Vagina (tissue), 2 donors: ENCODE results near the gene TMIGD1. TPM values are rescaled to one million over a fixed set of nuclear protein-coding genes. Genes with fewer than 3 reads are reported as not detected.
A peak's percentile ranks its signal among the peaks of the same experiment; 100 is the strongest.

ENCODE experiments used
- DNase-seq, 2 donors: peaks; one replicate each; pipeline ENCODE4 v3.0.0-alpha.2; 2017; ENCODE audit errors: extremely low spot score in 2 of 2
- H3K27ac ChIP-seq: fragments of 200-600 bp; sonication (generic); one replicate; pipeline ENCODE4 v1.5.1; 2019
- H3K27me3 ChIP-seq: fragments of 200-600 bp; sonication (generic); one replicate; pipeline ENCODE4 v1.5.1; 2019
- H3K36me3 ChIP-seq, 2 donors: fragments of 200-600 bp; sonication (generic); one replicate each; pipeline ENCODE4 v1.5.1; 2017 to 2019
- H3K4me1 ChIP-seq: fragments of 200-600 bp; sonication (generic); one replicate; pipeline ENCODE4 v1.5.1; 2019
- H3K4me3 ChIP-seq, 2 donors: fragments of 200-600 bp; sonication (generic); 1 replicate in 1 of 2; 2 replicates in 1 of 2; pipeline ENCODE4 v1.5.1; 2016 to 2019
- H3K9me3 ChIP-seq: fragments of 200-600 bp; sonication (generic); one replicate; pipeline ENCODE4 v1.5.1; 2019
- POLR2A ChIP-seq, 2 donors: fragments of 450-650 bp; IDR thresholded peaks; one replicate each; pipeline ENCODE4 v1.6.1; 2017; ENCODE audit warnings: antibody characterized with exemption in 2 of 2, mild to moderate bottlenecking in 2 of 2, moderate library complexity in 2 of 2
- POLR2AphosphoS5 ChIP-seq, 2 donors: sonication (generic); formaldehyde crosslinking; IDR thresholded peaks; one replicate each; pipeline ENCODE4 v1.9.0; 2017; ENCODE audit warnings: antibody characterized with exemption in 2 of 2, mild to moderate bottlenecking in 2 of 2, low read depth in 1 of 2; ENCODE audit not compliant: insufficient read depth in 1 of 2
- intact Hi-C: fragments of 100-400 bp; cut with DNase I; formaldehyde crosslinking; loops from one replicate; pipeline ENCODE4 v1.15.1; 2023
- total RNA-seq: library from RNA; depleted of rRNA; stranded (reverse); fragments of >200 nt; gene quantifications from one replicate; pipeline ENCODE4 v1.2.3, GENCODE V29; 2016
- TF ChIP-seq, protein P1 (sequence below), 3 experiments: fragments of 450-650 bp in 2 of 3; fragments of 200-600 bp in 1 of 3; sonication (generic) in 1 of 3; IDR thresholded peaks; one replicate each; pipeline ENCODE4 v1.5.1; 2017 to 2019; ENCODE audit warnings: antibody characterized with exemption in 3 of 3, mild to moderate bottlenecking in 2 of 3, moderate library complexity in 2 of 3

The TMIGD1 gene
- total RNA-seq, 1 donor from 2014 or later: not detected

DNA sequence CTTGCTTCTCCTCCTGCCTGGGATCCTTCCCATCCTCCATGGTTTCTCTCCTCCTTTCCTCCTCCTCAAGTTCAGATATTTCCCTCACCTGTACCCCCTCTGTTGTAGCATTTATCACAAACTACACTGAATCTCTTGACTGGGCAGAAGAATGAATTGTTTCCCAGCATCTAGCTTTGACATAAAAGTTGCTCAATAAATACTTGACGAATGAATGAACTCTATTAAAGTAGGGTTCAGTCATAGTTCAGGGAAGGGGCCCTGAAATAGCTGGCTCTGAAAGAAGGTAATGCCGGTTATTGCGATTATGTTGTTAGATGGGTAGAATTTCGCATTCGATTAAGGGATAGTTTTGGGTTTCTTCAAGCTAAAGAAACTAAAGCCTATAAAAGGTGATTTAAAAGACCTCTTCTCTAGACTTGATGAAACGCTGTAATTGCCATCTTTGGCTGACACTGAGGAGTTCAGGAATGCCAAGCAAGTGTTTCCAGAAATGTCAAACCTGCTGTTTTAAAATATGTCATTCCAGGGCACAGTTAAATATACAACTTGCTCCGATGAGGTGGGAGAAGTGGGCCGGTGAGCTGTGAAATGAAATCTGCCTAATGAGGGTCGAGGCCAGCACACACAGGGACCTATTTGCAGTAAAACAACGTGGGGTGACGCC, 43.9 kb upstream of the TMIGD1 start:
- Histone ChIP-seq H3K27me3 (no peaks in the 10 kb centered on the region), H3K9me3 (no peaks in the 10 kb centered on the region), H3K27ac (peak overlapping the region; percentile 82), H3K4me1 (peaks cover 46% of the 10 kb centered on the region), H3K36me3 (no peaks in the 10 kb centered on the region), H3K4me3 (peak overlapping the region; percentile 53 to 86)
- intact Hi-C loops: no loop called here
- no peak for DNase-seq
- TF ChIP-seq POLR2A (IDR thresholded peaks at IDR 0.05): no peak
- TF ChIP-seq, protein P1, sequence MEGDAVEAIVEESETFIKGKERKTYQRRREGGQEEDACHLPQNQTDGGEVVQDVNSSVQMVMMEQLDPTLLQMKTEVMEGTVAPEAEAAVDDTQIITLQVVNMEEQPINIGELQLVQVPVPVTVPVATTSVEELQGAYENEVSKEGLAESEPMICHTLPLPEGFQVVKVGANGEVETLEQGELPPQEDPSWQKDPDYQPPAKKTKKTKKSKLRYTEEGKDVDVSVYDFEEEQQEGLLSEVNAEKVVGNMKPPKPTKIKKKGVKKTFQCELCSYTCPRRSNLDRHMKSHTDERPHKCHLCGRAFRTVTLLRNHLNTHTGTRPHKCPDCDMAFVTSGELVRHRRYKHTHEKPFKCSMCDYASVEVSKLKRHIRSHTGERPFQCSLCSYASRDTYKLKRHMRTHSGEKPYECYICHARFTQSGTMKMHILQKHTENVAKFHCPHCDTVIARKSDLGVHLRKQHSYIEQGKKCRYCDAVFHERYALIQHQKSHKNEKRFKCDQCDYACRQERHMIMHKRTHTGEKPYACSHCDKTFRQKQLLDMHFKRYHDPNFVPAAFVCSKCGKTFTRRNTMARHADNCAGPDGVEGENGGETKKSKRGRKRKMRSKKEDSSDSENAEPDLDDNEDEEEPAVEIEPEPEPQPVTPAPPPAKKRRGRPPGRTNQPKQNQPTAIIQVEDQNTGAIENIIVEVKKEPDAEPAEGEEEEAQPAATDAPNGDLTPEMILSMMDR (IDR thresholded peaks at IDR 0.05): no peak
- TF ChIP-seq POLR2AphosphoS5 (IDR thresholded peaks at IDR 0.05; ENCODE audit: insufficient read depth in 1 of 2, low read depth in 1 of 2): no peak

DNA sequence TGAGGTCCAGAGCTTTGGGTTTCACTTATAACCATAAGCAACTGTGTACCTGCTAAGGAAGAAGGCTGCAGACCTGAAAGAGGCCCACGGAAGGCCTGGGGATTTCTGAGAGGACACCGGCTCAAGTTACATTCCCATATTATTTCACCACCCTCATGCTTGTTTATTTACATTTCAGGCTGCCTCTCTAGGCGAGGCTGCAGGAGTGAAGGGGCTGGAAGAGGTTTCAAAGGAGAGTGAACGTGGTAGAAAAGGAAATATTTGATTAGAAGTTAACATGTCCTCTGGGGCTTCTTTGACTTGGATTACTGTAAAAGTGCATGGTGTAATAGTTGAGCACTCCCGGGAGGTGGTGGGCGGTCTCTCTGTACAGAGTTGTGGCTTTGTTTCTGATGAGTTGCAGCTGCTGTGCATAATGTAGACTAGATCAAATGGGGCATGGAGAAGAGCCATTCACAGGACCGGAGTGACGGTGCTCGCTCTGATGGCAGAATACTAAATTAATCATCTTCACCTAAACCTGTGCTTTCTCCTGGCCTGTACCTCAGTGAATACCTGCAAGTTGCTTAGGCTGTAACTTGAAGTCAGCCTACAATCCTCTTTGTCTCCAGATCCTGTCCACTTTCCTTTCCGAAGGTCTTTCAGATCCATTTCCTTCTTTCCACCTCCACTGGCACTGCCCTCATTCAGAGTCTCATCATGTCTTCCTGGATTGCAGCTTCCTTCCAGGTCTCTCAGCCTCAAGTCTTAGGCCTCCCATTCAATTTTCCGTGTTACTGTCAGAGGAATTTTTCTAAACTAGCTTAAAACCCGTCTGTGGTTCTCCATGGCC, 43.0 kb upstream of the TMIGD1 start:
- peaks cover 37% of the 10 kb centered on the region for H3K4me1 ChIP-seq

DNA sequence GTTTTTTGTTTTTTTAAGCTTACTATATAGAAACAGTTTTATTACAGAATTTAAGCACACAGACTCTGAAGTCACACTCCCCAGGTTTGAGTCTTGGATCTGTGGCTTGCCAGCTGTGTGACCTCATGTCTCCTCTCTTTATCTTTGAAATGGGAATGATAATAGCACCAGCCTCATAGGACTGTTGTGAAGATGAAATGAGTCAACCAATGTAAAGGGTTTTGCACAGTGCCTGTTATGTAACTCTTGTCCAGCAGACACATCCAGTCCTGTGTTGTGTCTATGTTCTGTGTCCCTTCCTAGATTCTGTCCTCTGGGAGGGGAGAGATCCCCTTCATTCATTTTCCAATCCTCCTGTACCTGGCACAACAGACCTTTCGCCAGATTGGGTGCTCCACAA, 41.8 kb upstream of the TMIGD1 start:
- no peaks in the 10 kb centered on the region for H3K27me3 ChIP-seq
- no peaks in the 10 kb centered on the region for H3K9me3 ChIP-seq
- no peak for DNase-seq
- H3K4me3 ChIP-seq: no peak overlapping the region
- no peaks in the 10 kb centered on the region for H3K36me3 ChIP-seq
- no peak overlapping the region for H3K27ac ChIP-seq
- H3K4me1 ChIP-seq: peaks cover 26% of the 10 kb centered on the region
- TF ChIP-seq, protein P1 (IDR thresholded peaks at IDR 0.05): no peak
- TF ChIP-seq POLR2A (IDR thresholded peaks at IDR 0.05): no peak
- TF ChIP-seq POLR2AphosphoS5 (IDR thresholded peaks at IDR 0.05; ENCODE audit: insufficient read depth in 1 of 2, low read depth in 1 of 2): no peak
- intact Hi-C loops: no loop called here

More for the DNA sequence above, 43.0 kb upstream of the TMIGD1 start:
- intact Hi-C loops: no loop called here
- no peaks in the 10 kb centered on the region for H3K27me3 ChIP-seq
- H3K9me3 ChIP-seq: no peaks in the 10 kb centered on the region
- no peak for DNase-seq
- no peak overlapping the region for H3K27ac ChIP-seq
- TF ChIP-seq POLR2AphosphoS5 (IDR thresholded peaks at IDR 0.05; ENCODE audit: insufficient read depth in 1 of 2, low read depth in 1 of 2): no peak
- TF ChIP-seq, protein P1 (IDR thresholded peaks at IDR 0.05): no peak
- TF ChIP-seq POLR2A (IDR thresholded peaks at IDR 0.05): no peak
- H3K4me3 ChIP-seq: no peak overlapping the region
- H3K36me3 ChIP-seq: no peaks in the 10 kb centered on the region

DNA sequence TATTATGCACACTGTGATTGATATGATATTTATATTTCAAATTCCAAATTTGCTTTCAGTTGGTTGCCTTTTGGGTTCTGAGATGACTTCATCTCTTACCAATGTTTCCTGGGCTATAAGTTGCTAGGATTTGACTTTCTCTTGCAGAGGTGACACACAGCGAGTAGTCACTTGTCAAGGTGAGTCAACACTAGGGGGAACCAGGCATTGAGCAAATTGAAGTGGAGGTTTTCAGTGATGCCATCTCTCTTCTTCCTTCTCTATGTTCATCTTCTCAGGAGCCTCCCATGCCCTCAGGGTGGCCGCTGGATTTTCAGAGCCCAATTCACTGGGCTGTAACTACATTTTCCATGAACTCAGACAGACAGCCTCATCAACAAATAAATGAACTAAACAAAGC, 38.9 kb upstream of the TMIGD1 start:
- H3K4me3 ChIP-seq: no peak overlapping the region
- no peak overlapping the region for H3K27ac ChIP-seq
- H3K4me1 ChIP-seq: peaks cover 8% of the 10 kb centered on the region
- intact Hi-C loops: no loop called here
- H3K9me3 ChIP-seq: no peaks in the 10 kb centered on the region
- H3K27me3 ChIP-seq: no peaks in the 10 kb centered on the region
- TF ChIP-seq, protein P1 (IDR thresholded peaks at IDR 0.05): no peak
- TF ChIP-seq POLR2AphosphoS5 (IDR thresholded peaks at IDR 0.05; ENCODE audit: insufficient read depth in 1 of 2, low read depth in 1 of 2) (peak in 1 of 2 donors; percentile 39), POLR2A (IDR thresholded peaks at IDR 0.05) (no peak)
- H3K36me3 ChIP-seq: no peaks in the 10 kb centered on the region
- DNase-seq: no peak

DNA sequence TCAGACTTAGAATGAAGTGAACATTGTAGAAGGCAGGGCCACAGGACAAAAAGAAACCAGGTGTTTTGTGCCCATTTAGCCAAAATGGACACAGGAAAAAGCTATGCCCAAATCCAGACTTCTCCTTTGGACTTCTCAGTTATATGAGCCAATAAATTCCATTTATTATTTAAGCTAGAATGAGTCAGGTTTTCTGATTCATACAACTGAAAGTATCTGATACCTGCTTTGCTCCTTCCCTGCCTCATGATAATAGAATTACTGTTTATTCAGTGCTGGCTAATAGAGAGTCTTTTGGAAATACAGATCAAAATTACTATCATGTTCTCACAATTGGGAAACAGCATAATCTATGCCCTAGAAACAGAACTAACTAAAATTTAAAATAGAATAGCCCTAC, 36.1 kb upstream of the TMIGD1 start:
- no peaks in the 10 kb centered on the region for H3K36me3 ChIP-seq
- H3K4me1 ChIP-seq: no peaks in the 10 kb centered on the region
- H3K27ac ChIP-seq: no peak overlapping the region
- H3K9me3 ChIP-seq: no peaks in the 10 kb centered on the region
- no peaks in the 10 kb centered on the region for H3K27me3 ChIP-seq
- no peak for DNase-seq
- intact Hi-C loops: no loop called here
- no peak overlapping the region for H3K4me3 ChIP-seq
- TF ChIP-seq, protein P1 (IDR thresholded peaks at IDR 0.05): no peak
- peak in 1 of 2 donors; percentile 38 for TF ChIP-seq POLR2AphosphoS5 (IDR thresholded peaks at IDR 0.05; ENCODE audit: insufficient read depth in 1 of 2, low read depth in 1 of 2)
